Osteocyte (in vitro differentiated cells): ENCODE results near the gene GSTM3. TPM values are rescaled to one million over a fixed set of nuclear protein-coding genes. Genes with fewer than 3 reads are reported as not detected.

ENCODE experiments used
- DNase-seq: peaks from one replicate; pipeline ENCODE4 v3.0.0; 2021; ENCODE audit warnings: mixed read lengths; ENCODE audit not compliant: unreplicated experiment; ENCODE audit errors: extremely low spot score
- H3K27ac Mint-ChIP-seq: one replicate; pipeline ENCODE4 v1.8.0; 2021; ENCODE audit warnings: mild to moderate bottlenecking, mixed read lengths; ENCODE audit not compliant: unreplicated experiment
- H3K27me3 Mint-ChIP-seq: one replicate; pipeline ENCODE4 v1.8.0; 2021; ENCODE audit warnings: mixed read lengths; ENCODE audit not compliant: unreplicated experiment
- H3K36me3 Mint-ChIP-seq: one replicate; pipeline ENCODE4 v1.8.0; 2021; ENCODE audit warnings: mixed read lengths; ENCODE audit not compliant: unreplicated experiment
- H3K4me1 Mint-ChIP-seq: one replicate; pipeline ENCODE4 v1.8.0; 2021; ENCODE audit warnings: mixed read lengths; ENCODE audit not compliant: unreplicated experiment
- H3K4me3 Mint-ChIP-seq: one replicate; pipeline ENCODE4 v1.8.0; 2021; ENCODE audit warnings: mild to moderate bottlenecking, moderate library complexity, mixed read lengths; ENCODE audit not compliant: unreplicated experiment
- H3K9me3 Mint-ChIP-seq: one replicate; pipeline ENCODE4 v1.8.0; 2021; ENCODE audit warnings: mixed read lengths; ENCODE audit not compliant: unreplicated experiment
- total RNA-seq: library from RNA; stranded (reverse); gene quantifications from 2 replicates; pipeline ENCODE4 v1.2.1, GENCODE V29; 2021
- TF ChIP-seq, protein P1 (sequence below): fragments of 200-600 bp; sonication (generic); IDR thresholded peaks from 2 replicates; pipeline ENCODE4 v1.5.0; 2021; ENCODE audit warnings: antibody characterized with exemption, mild to moderate bottlenecking, moderate library complexity

The GSTM3 gene
- total RNA-seq, 1 donor from 2014 or later, result 41.4 TPM

DNA sequence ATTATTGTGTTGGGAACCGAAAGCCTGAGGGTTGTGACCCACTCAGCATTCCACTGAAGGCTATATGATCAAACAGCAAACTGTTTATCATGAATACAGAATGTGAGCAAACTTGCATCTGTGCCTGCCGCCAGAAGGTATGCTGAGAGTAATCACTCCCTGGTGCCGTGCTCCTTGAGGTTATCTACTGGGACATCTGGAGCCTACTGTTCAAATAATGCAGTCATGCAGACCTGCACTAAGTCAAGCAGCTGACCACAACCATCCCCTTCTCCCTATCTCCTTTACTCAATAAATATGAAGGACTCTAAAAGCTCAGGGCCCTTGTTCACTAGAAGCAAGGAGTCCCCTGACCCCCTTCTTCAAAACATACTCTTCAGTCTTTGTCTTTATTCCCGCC is 15.3 kb downstream of the GSTM3 start:
- Mint-ChIP-seq H3K27me3 (peaks cover 2% of the 10 kb centered on the region), H3K27ac (no peak overlapping the region), H3K4me3 (no peak overlapping the region), H3K36me3 (no peaks in the 10 kb centered on the region), H3K4me1 (peaks cover 9% of the 10 kb centered on the region), H3K9me3 (peaks cover 4% of the 10 kb centered on the region)
- TF ChIP-seq, protein P1, sequence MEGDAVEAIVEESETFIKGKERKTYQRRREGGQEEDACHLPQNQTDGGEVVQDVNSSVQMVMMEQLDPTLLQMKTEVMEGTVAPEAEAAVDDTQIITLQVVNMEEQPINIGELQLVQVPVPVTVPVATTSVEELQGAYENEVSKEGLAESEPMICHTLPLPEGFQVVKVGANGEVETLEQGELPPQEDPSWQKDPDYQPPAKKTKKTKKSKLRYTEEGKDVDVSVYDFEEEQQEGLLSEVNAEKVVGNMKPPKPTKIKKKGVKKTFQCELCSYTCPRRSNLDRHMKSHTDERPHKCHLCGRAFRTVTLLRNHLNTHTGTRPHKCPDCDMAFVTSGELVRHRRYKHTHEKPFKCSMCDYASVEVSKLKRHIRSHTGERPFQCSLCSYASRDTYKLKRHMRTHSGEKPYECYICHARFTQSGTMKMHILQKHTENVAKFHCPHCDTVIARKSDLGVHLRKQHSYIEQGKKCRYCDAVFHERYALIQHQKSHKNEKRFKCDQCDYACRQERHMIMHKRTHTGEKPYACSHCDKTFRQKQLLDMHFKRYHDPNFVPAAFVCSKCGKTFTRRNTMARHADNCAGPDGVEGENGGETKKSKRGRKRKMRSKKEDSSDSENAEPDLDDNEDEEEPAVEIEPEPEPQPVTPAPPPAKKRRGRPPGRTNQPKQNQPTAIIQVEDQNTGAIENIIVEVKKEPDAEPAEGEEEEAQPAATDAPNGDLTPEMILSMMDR, result no peak
- DNase-seq, result no peak

DNA sequence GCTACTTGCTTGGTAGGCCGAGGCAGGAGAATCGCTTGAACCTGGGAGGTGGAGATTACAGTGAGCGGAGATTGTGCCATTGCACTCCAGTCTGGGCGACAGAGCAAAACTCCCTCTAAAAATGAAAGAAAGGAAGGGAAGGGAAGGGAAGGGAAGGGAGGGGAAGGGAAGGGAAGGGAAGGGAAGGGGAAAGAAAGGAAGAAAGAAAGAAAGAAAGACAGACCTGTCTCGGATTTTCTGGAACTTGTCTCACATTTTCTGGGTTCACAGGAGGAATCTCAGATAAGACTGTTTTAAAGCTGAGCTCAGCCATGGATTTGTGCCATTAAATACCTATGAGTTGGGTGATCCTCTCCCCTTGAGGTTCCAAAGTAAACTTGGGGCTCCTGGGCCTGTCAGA is 15.9 kb downstream of the GSTM3 start:
- Mint-ChIP-seq H3K4me1 (peaks cover 8% of the 10 kb centered on the region), H3K36me3 (no peaks in the 10 kb centered on the region), H3K4me3 (no peak overlapping the region), H3K9me3 (peaks cover 4% of the 10 kb centered on the region), H3K27ac (no peak overlapping the region), H3K27me3 (peaks cover 2% of the 10 kb centered on the region)
- DNase-seq, result no peak
- TF ChIP-seq, protein P1, result no peak

- no peak for DNase-seq
- TF ChIP-seq, protein P1, result no peak
- no peaks in the 10 kb centered on the region for H3K36me3 Mint-ChIP-seq
- H3K9me3 Mint-ChIP-seq, result peaks cover 4% of the 10 kb centered on the region
- peaks cover 14% of the 10 kb centered on the region for H3K4me1 Mint-ChIP-seq
- H3K27me3 Mint-ChIP-seq, result no peaks in the 10 kb centered on the region
- no peak overlapping the region for H3K4me3 Mint-ChIP-seq
- H3K27ac Mint-ChIP-seq, result no peak overlapping the region
Observed at GRCh38 chr1:109722908-109723691, 17.7 kb downstream of the GSTM3 start.

- Mint-ChIP-seq H3K27ac (no peak overlapping the region), H3K36me3 (no peaks in the 10 kb centered on the region), H3K27me3 (no peaks in the 10 kb centered on the region), H3K9me3 (peaks cover 4% of the 10 kb centered on the region), H3K4me3 (no peak overlapping the region), H3K4me1 (peaks cover 14% of the 10 kb centered on the region)
- no peak for DNase-seq
- TF ChIP-seq, protein P1, result no peak
Observed at GRCh38 chr1:109721971-109722370, 18.9 kb downstream of the GSTM3 start.

GRCh38 chr1:109721042-109721441 is 19.8 kb downstream of the GSTM3 start:
- no peaks in the 10 kb centered on the region for H3K36me3 Mint-ChIP-seq
- no peak for DNase-seq
- H3K4me3 Mint-ChIP-seq, result no peak overlapping the region
- TF ChIP-seq, protein P1, result no peak
- no peak overlapping the region for H3K27ac Mint-ChIP-seq
- peaks cover 4% of the 10 kb centered on the region for H3K9me3 Mint-ChIP-seq
- peaks cover 11% of the 10 kb centered on the region for H3K4me1 Mint-ChIP-seq
- no peaks in the 10 kb centered on the region for H3K27me3 Mint-ChIP-seq
